PC-9 (cell line): Measurements from ENCODE around the gene TMEM18. TPM values are rescaled to one million over a fixed set of nuclear protein-coding genes. Genes with fewer than 3 reads are reported as not detected.

Source experiments
- BruUV-seq: library from RNA; stranded (reverse); fragments of 400-500 nt; replicated peaks from 2 replicates; lab custom pipeline; 2021; lab: Mats Ljungman, UMichigan
- CTCF ChIA-PET: fragments of 300-600 bp; sonication (Branson Sonifier 250); formaldehyde crosslinking; loops from one replicate; lab custom pipeline; 2022; ENCODE audit warnings: antibody characterized with exemption; lab: Charles Lee
- POLR2A ChIA-PET: fragments of 300-600 bp; sonication (Branson Sonifier 250); formaldehyde crosslinking; loops from one replicate; lab custom pipeline; 2022; ENCODE audit warnings: antibody characterized with exemption; ENCODE audit not compliant: unreplicated experiment; lab: Charles Lee
- DNase-seq, 2 experiments: peaks; one replicate each; pipeline versions ENCODE4 v3.0.0 to v3.0.0-alpha.2; 2015 to 2022; ENCODE audit warnings: mixed read lengths in 1 of 2
- H2AFZ ChIP-seq: fragments of 200-600 bp; sonication (generic); 2 replicates; pipeline ENCODE4 v1.8.1; 2017; ENCODE audit warnings: antibody characterized with exemption
- H3F3A ChIP-seq: fragments of 200-600 bp; sonication (generic); 2 replicates; pipeline ENCODE4 v1.8.1; 2017; ENCODE audit warnings: antibody characterized with exemption, mild to moderate bottlenecking, low read depth; ENCODE audit not compliant: insufficient read depth
- H3K27ac ChIP-seq: fragments of 200-600 bp; sonication (generic); 2 replicates; pipeline ENCODE4 v1.6.1; 2016; ENCODE audit warnings: mixed run types
- H3K27me3 ChIP-seq: fragments of 200-600 bp; sonication (generic); 2 replicates; pipeline ENCODE4 v1.6.1; 2016; ENCODE audit warnings: low read depth, mixed run types; ENCODE audit not compliant: insufficient read depth
- H3K36me3 ChIP-seq: fragments of 200-600 bp; sonication (generic); 2 replicates; pipeline ENCODE4 v1.6.1; 2016; ENCODE audit warnings: low read depth, mixed run types
- H3K4me1 ChIP-seq: fragments of 200-600 bp; sonication (generic); replicated peaks from 2 replicates; pipeline ENCODE4 v1.6.1; 2016; ENCODE audit warnings: mixed run types; ENCODE audit not compliant: insufficient read depth
- H3K4me2 ChIP-seq: fragments of 200-600 bp; sonication (generic); 2 replicates; pipeline ENCODE4 v1.6.1; 2017; ENCODE audit warnings: mixed run types
- H3K4me3 ChIP-seq: fragments of 200-600 bp; sonication (generic); 2 replicates; pipeline ENCODE4 v1.6.1; 2016; ENCODE audit warnings: mixed run types
- H3K79me2 ChIP-seq: fragments of 200-600 bp; sonication (generic); 2 replicates; pipeline ENCODE4 v1.6.1; 2017; ENCODE audit warnings: low read depth, mixed run types
- H3K9me2 ChIP-seq: fragments of 200-600 bp; sonication (generic); 2 replicates; pipeline ENCODE4 v1.8.1; 2017; ENCODE audit warnings: mild to moderate bottlenecking; ENCODE audit not compliant: insufficient read depth
- H3K9me3 ChIP-seq: fragments of 200-600 bp; sonication (generic); 2 replicates; pipeline ENCODE4 v1.8.1; 2016; ENCODE audit warnings: low read depth; ENCODE audit not compliant: insufficient read depth
- H4K20me1 ChIP-seq: fragments of 200-600 bp; sonication (generic); 2 replicates; pipeline ENCODE4 v1.8.1; 2017; ENCODE audit not compliant: insufficient read depth
- CTCF ChIP-seq: fragments of 200-600 bp; sonication (generic); conservative IDR thresholded peaks from 2 replicates; pipeline ENCODE4 v1.6.1; 2017; ENCODE audit warnings: mixed run types, antibody characterized with exemption, mild to moderate bottlenecking, moderate library complexity
- EZH2 ChIP-seq: fragments of 200-600 bp; sonication (generic); IDR thresholded peaks from 2 replicates; pipeline ENCODE4 v1.8.0; 2017; ENCODE audit warnings: antibody characterized with exemption, low read depth
- intact Hi-C: fragments of 100-400 bp; cut with micrococcal nuclease; formaldehyde crosslinking; loops from one replicate; pipeline ENCODE4 v1.10.0; 2022; ENCODE audit not compliant: unreplicated experiment
- total RNA-seq: library from RNA; stranded (reverse); gene quantifications from 2 replicates; pipeline ENCODE4 v1.2.3, GENCODE V29; 2021

Gene TMEM18
- total RNA-seq, 1 experiment from 2014 or later = 30.5 TPM

DNA sequence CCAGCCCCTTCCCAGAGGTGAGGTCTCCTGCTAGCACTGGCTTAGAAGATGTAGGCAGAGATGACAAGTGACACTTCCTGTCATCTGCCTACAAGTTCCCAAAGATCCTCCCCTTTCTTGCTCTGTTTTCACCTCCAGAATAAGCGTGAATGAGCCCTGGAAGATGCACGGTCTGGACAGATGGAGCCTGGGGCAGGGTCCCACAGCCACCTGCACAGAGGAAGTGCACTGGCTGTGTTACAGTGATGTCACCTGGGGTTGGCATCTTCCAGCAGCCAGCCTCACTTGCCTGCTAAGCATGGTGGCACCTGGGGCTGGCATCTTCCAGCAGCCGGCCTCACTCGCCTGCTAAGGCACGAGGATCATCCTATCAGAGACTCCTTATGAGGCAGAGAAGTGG is 32.3 kb downstream of the TMEM18 start:
- DNase-seq = no peak
- POLR2A ChIA-PET = no interaction called here
- no peak overlapping the region for H3K4me2 ChIP-seq
- H3K9me3 ChIP-seq = no peaks in the 10 kb centered on the region
- intact Hi-C loops = no loop called here
- H3K4me3 ChIP-seq = no peak overlapping the region
- no TSS peak for BruUV-seq
- no peaks in the 10 kb centered on the region for H3K79me2 ChIP-seq
- peaks cover 64% of the 10 kb centered on the region for H3K27me3 ChIP-seq
- no peak for TF ChIP-seq EZH2
- no peak for TF ChIP-seq CTCF
- no peak overlapping the region for H3K27ac ChIP-seq
- no peak overlapping the region for H2AFZ ChIP-seq
- CTCF ChIA-PET = no interaction called here
- H3F3A ChIP-seq = 0 out of 2 replicates have a peak, but pooled peaks cover 4% of the 10 kb centered on the region
- no peaks in the 10 kb centered on the region for H4K20me1 ChIP-seq
- no peaks in the 10 kb centered on the region for H3K4me1 ChIP-seq
- no peaks in the 10 kb centered on the region for H3K9me2 ChIP-seq
- H3K36me3 ChIP-seq = no peaks in the 10 kb centered on the region

DNA sequence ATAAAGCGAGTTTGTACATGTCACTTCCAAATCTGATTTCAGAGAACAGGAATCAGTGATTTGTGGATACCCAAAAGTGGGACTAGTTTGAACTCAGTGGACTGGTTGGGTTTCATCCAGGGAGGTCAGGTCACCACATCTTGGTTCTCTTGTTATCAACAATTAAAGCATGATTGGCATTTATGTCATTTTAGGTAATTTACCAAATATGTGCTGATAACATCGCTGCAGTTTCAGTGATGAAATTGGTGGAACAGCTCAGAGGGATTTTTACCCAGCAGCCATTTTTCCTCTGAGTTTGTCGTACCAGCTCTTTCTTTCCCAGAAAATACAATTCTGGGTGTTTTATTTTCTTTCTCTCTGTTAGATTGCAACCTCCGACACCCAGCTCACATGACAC is 33.4 kb downstream of the TMEM18 start:
- DNase-seq = no peak
- H3K9me3 ChIP-seq = no peaks in the 10 kb centered on the region
- TF ChIP-seq CTCF (no peak), EZH2 (no peak)
- H3K79me2 ChIP-seq = no peaks in the 10 kb centered on the region
- H3K4me1 ChIP-seq = no peaks in the 10 kb centered on the region
- intact Hi-C loops = no loop called here
- POLR2A ChIA-PET = no interaction called here
- H4K20me1 ChIP-seq = no peaks in the 10 kb centered on the region
- 0 out of 2 replicates have a peak, but pooled peaks cover 4% of the 10 kb centered on the region for H3F3A ChIP-seq
- no peaks in the 10 kb centered on the region for H3K9me2 ChIP-seq
- peaks cover 53% of the 10 kb centered on the region for H3K27me3 ChIP-seq
- H3K4me2 ChIP-seq = no peak overlapping the region
- no peaks in the 10 kb centered on the region for H3K36me3 ChIP-seq
- BruUV-seq = no TSS peak
- CTCF ChIA-PET = no interaction called here
- no peak overlapping the region for H3K27ac ChIP-seq
- no peak overlapping the region for H3K4me3 ChIP-seq
- no peak overlapping the region for H2AFZ ChIP-seq

- TF ChIP-seq CTCF = no peak
- TF ChIP-seq EZH2 = no peak
- Histone ChIP-seq H3K9me3 (no peaks in the 10 kb centered on the region), H3K27ac (no peak overlapping the region), H3K9me2 (no peaks in the 10 kb centered on the region), H2AFZ (no peak overlapping the region), H3K4me3 (no peak overlapping the region), H3K36me3 (no peaks in the 10 kb centered on the region), H3K27me3 (peaks cover 50% of the 10 kb centered on the region), H3K4me1 (no peaks in the 10 kb centered on the region), H3K79me2 (no peaks in the 10 kb centered on the region), H3K4me2 (no peak overlapping the region), H4K20me1 (no peaks in the 10 kb centered on the region), H3F3A (0 out of 2 replicates have a peak, but pooled peaks cover 4% of the 10 kb centered on the region)
- BruUV-seq = no TSS peak
- intact Hi-C loops = no loop called here
- no peak for DNase-seq
- POLR2A ChIA-PET = no interaction called here
- CTCF ChIA-PET = no interaction called here
Observed at GRCh38 chr2:643334-643733, 33.9 kb downstream of the TMEM18 start.
